ENCODE results near the gene LINGO1. TPM values are rescaled to one million over a fixed set of nuclear protein-coding genes. Genes with fewer than 3 reads are reported as not detected.

The LINGO1 gene
- polyA plus RNA-seq, 12 donors = 6.1 to 30.9 (median 9.7) TPM; not detected in 1

DNA sequence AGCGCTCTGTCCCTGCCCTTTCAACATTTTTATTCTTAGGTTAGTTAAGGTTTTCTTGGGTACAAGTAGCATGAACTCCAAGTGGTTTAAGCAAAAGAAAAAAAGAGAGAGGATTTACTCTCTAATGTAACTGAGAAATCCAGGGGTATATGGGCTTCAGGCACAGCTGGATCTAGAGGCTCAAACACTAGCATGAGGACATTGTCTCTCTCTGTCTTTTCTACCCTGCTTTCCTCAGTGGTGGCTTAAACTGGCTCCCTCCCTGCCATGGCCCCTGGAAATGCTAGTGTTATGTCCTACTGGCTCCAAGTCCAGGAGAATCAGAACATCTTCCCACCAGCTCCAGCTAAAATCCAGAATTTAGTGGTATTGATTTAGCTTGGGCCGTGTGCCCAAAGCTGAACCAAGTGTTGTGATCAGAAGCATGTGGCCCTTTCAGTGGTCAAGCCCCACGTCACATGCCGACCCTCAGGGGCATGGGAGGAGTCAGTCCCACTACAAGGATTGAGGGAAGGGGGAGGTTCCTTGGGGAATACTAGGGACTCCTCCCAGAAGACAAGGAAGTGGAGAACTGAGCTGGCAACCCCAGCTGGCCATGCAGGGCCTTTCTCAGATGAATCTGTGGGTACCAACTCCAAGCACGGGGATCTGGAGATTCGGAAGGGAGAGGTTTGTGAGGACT, 58.0 kb downstream of the LINGO1 start:
- DNase-seq = no peak

DNA sequence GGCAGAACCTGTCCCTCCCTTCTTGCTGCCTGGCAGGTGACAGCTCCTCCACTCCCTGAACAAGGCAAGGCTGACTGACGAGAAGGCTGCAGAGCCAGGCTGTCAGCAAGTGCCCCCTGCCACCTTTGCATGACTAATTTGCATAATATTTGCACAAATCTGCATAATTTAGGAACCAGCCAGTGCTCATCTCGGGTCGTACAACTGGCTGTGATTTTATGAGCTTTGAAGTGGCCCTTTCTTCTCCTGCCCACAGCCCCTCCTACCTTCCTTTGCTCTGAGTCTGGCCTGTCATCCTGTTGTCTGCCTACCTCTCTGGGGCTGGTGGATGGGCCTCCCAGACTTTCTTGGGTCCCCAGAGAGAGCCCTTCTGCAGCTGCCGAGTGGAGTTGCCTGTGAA, 58.9 kb downstream of the LINGO1 start:
- DNase-seq = no peak

DNA sequence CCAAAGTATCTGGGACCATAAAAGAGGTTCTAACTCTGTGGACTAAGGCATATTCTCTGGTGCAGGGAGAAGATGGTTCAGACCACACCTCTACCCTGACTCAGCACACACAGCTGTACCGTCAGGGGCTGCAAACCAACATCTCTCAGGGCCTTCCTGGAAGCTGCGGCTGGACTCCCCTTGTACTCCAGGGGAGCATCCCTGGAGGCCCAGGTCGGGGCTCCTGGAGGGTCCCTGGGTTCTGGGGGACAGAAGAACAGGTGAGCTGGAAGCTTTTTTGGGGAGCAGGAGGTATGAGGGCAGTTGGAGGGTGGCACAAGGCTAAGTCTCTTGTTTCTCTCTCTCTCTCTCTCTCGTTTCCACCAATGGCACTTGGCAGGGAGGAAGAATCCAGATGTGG, 60.5 kb downstream of the LINGO1 start:
- no peak for DNase-seq

DNA sequence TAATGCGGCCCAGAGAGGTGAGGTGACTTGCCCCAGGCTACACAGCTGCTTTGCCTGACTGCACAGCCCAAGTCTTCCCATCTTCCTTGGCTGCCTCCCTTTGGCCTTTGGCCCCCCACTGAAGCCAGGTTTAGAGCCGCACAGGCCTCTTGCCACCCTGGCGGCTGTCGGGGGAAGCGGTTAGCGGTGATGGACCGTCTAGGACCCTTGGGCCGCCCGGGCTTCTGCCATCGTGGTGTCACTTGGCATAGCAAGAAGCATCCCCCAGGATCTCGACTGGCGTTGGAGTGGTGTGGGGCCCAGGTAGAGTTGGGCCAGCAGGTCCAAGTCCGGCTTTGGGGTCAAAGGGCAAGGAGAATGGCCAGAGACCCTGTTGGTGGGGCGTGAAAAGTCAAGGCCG, 61.0 kb downstream of the LINGO1 start:
- DNase-seq = no peak

DNA sequence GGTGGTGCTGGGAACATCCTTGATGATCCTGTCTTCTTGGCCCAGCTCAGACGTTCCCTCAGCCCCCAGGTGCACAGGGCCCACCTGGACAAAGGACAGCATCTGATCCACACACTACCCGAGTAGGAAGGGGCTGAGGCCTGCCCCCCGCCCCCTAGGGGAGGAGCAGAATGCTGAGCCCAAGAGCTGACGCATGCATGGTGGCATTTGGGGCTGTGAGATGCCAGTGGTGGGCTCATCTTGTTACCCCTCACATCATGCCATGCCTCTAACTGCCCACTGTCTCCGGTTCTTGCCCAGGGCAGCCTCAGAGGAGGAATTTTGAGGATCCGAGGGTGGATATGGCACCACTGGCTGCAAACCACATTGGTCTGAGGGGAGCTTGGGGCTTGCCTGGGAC, 61.5 kb downstream of the LINGO1 start:
- no peak for DNase-seq

DNA sequence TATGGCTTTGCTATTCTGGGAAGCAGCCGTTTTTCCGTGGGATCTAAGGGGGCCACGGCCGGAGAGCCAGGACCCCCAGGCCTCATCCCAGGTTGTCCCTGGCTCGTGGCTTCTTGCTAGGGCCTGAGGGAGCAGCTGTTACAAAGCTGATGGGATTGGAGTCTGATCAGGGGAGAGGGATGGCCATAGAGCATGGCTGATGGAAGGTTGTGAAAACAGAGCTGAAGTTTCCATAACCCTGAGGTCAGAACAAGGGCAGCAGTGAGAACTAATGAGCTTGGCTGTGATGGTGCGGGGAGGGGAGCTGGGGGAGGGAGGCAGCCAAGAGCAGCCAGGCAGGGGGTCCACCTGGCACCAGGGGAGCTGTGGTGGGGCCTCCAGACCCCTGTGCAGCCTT, 63.0 kb downstream of the LINGO1 start:
- DNase-seq = no peak

DNA sequence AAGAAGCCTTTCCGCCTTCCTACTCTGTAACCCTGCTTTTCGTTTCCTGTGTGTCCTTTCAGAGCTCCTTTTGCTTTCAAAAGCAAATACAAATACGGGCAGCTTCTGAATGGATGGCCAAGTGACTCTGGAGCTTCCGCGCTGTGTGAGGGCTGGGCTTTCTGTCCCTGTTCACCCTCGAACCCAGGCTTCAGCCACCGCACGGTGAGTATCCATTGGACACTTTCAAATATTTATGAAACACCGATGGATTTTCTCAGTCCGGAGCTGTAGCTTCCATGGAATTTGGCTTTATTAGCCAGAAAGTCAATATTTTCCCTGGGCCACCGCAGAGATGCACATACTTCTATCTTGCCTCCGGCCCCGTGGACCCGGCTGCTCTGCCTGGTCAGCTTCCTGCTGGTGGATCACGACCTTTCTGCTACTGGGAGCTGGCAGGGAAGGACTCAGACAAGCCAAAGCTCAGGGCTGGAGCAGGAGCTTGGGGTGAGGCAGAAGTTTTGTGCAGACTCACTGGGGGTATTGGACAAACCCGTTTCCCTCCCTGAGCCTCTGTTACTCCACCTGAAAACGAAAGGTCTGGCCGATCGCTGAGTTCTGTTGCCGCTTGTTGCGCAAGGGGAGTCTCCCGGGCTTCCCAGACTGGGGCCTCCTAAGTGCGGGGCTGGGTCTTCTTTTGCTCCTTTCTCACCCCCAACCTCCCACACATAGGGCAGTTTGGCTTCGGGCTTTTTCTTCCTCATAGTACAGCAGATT, 63.6 kb downstream of the LINGO1 start:
- no peak for DNase-seq

DNA sequence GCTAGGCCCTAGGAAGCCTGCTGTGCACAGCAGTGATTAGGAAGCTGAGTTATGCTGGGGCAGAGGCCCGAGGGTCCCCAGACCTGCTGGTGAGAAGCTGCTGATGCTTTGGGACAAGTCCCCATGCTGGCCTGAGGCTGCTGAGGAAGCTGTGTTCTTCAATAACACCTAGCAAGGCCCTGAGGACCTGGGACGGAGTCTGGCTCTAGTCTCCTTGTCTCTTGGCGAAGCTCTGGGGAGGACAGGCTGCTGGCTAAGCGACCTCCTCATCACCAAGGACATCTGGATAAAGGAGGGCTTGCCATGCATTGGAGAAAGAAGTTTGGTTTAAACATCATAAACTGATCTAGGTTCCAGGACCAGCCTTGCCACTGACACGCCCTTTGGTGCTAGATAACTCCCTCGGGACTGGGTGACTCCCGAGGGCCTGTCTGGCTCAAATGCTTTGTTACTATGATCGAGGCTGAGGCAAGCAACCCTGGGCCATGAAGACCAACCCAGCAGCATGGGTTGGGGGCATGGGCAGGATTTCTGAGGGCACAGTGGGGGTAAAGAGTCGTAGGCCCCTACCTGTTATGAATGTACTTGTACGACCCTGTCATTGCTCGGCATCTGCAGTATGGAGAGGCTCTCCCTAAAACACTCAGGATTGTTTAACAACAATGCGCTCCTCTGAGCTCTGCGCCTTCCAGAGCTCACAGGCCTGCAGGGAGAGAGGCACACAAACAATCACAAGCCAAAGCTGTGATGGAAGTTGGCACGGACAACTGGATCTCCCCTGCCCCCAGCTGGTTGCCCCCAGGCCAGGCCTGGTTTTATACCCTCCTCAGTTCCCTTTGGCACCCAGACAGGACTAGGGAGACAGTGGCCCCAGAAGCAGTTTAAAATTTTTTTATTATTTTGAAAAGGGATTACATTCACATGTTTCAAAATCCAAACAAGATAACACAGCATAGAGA, 64.4 kb downstream of the LINGO1 start:
- DNase-seq = no peak

DNA sequence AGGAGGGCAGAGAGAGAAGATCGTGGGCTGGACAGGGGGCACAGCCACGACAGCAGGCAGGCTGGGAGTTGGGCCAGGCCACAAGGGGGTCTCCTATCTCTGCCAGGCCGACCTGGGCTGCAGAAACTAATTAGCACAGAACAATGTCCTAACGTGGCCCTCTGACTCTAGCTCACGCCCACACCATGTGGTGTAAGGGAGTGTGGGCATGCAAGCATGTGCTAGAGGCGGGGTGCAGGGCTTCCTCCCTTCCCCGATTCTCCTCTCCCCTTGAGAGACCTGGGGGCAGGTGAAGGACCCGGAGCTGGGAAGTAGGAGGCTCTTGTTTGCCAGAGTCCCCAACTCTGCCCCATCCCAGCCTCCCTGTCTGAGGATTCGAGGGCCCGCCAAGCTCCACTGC, 65.5 kb downstream of the LINGO1 start:
- no peak for DNase-seq

DNA sequence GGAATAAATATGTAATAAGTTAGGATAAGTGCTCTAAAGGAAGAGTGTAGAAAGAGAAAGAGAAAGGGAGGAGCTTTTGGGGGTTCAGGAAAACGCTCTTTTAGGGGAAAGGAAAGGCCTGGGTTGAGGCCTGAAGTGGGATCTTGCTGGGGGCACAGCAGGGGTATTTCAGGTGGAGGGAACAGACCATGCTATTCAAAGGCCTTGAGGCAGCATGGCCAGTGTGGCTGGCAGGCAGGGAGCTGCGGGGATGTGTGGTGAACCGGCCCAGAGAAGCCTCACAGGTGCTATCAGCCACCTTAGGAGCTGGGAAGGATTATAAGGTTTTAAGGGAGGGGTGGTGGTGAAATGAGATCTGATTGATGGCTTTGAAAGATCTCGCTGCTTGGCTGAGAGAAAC, 66.6 kb downstream of the LINGO1 start:
- no peak for DNase-seq

DNA sequence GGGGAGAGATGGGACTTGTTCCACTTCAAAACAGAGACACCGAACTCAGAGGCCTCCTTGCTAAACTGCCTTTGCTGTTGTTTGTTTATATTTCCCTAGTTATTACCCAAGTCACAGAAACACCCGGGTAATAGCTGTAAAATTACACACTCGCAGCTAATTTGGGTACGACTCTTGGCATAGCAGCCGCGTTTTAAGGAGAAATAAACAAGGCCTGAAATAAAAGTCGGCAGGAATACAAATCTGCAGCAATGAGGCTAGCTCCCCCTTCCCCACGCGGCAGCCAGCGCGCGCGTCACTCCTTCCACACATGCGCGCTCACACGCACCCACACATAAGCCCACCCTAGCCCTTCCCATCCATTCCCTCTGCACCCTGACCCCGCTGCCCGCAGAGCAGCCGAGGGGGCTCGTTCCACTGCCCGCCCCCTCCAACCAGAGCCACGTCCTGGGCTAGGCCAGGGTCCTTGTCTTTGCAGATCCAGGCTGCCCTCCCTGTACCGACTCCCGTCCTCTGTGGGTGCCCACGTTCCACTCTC, 67.3 kb downstream of the LINGO1 start:
- DNase-seq = no peak

DNA sequence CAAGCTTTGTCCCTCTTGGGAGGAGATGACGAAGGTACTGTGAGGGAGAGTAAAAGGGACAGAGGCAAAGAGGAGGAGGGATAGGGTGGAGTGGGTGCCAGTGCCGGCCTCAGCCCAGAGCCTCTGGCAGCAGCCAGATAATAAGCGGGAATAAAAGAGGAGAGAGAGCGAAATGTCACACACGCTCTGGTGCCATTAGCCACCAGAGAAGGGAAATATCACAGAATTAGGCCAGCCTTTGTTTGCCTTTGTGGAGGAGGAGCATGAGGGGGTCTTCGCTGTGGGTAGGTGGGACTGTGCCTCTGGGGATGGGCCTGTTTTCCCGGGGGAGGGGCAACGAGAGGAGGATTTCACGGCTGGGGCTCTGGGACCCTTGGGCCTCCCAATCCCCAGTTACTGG, 67.8 kb downstream of the LINGO1 start:
- no peak for DNase-seq

DNA sequence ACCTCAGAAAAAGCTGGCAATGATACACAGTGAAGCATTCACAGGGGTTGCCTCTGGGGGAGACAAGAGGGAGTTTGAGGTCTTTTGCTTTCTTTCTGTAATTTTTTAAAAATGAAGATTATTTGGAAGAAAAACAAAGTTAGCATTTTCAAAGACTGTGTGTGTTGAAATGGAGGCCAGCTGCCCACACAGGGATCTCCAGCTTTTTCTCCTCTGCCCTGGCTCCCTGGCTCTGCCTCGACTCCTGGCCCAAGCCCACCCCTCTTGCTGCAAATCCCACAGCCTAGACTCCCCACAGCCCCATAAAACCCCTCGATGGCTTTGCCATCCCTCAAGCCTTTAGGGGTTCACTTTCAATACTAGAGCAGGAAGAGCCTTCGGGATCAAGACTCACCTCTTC, 68.4 kb downstream of the LINGO1 start:
- no peak for DNase-seq

DNA sequence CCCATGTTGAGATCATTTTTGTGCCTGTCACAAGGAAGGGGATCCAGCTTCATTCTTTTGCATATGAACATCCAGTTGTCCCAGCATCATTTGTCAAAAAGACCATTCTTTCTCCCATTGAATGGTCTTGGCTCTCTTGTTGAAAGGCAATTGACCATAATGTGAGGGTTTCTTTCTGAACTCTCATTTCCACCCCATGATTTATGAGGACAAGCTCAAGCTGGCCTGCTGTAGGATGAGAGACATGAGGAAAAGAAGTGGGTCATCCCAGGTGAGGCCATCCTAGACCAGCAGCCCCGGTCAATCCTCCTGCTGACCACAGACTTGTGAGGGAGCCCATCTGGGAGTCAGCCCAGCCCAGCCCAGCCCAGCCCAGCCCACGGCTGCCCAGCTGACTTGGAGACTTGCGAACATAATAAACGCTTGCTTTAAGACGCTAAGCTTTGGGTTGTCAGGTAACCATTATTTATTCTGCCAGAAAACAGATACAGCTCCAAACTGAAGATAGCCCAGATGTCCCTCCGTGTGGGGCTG, 69.0 kb downstream of the LINGO1 start:
- no peak for DNase-seq

Other genes with a start within 250 kb of the LINGO1 start
- gene PEAK1, start 212.8 kb downstream of the LINGO1 start, polyA plus RNA-seq (ENCODE audit: insufficient read length in 12 of 12) = 10 to 100 TPM in 11 of 12 donors, not detected in 1; 30.1 to 62.5 (median 38.3) TPM
- 10 to 100 TPM in 11 of 12 donors, not detected in 1; 45.5 to 66.5 (median 55.8) TPM for gene HMG20A, start 212.0 kb downstream of the LINGO1 start, polyA plus RNA-seq (ENCODE audit: insufficient read length in 12 of 12)